OCI-LY7 (cell line): Measurements from ENCODE around the gene CLEC16A.

Source experiments
- EZH2phosphoT487 ChIP-seq: fragments of 200-600 bp; sonication (generic); IDR thresholded peaks from 2 replicates; pipeline ENCODE4 v1.6.1; 2018; ENCODE audit warnings: low read depth, borderline replicate concordance, mild to moderate bottlenecking, mixed run types, antibody characterized with exemption, low read length, moderate library complexity, mixed read lengths
- TF ChIP-seq, protein P1 (sequence below): fragments of 200-600 bp; sonication (generic); conservative IDR thresholded peaks from 2 replicates; pipeline ENCODE4 v1.5.1; 2014; ENCODE audit warnings: mild to moderate bottlenecking, antibody characterized with exemption, low read length, moderate library complexity, mixed read lengths

DNA sequence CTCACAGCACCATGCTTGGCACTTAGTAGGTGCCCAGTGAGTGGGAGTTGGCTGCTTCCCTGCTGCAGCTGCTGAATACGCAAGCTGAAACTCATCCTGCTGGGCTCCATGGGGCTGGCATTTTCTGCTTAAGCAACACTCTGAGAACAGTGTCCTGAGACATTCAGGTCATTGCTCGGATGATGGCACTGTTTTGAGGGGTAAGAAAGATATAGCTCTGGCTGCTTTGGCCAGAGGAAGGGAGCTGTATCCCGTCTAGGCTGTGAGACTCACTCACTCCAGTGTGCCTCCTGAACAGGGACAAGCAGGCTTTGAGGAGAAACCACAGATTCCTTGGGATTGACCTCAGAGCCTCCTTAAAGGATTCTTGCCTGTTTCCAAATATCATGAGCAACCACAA is 120.5 kb downstream of the CLEC16A start:
- TF ChIP-seq, protein P1, sequence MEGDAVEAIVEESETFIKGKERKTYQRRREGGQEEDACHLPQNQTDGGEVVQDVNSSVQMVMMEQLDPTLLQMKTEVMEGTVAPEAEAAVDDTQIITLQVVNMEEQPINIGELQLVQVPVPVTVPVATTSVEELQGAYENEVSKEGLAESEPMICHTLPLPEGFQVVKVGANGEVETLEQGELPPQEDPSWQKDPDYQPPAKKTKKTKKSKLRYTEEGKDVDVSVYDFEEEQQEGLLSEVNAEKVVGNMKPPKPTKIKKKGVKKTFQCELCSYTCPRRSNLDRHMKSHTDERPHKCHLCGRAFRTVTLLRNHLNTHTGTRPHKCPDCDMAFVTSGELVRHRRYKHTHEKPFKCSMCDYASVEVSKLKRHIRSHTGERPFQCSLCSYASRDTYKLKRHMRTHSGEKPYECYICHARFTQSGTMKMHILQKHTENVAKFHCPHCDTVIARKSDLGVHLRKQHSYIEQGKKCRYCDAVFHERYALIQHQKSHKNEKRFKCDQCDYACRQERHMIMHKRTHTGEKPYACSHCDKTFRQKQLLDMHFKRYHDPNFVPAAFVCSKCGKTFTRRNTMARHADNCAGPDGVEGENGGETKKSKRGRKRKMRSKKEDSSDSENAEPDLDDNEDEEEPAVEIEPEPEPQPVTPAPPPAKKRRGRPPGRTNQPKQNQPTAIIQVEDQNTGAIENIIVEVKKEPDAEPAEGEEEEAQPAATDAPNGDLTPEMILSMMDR = no peak
- no peak for TF ChIP-seq EZH2phosphoT487
